ENCODE measurements around the gene BAHD1. TPM values are rescaled to one million over a fixed set of nuclear protein-coding genes. Genes with fewer than 3 reads are reported as not detected.

The BAHD1 gene
- total and polyA plus RNA-seq, 2 donors (not counting 1 experiment from before 2014, with no cell fraction given): 3.3 to 5.6 TPM

DNA sequence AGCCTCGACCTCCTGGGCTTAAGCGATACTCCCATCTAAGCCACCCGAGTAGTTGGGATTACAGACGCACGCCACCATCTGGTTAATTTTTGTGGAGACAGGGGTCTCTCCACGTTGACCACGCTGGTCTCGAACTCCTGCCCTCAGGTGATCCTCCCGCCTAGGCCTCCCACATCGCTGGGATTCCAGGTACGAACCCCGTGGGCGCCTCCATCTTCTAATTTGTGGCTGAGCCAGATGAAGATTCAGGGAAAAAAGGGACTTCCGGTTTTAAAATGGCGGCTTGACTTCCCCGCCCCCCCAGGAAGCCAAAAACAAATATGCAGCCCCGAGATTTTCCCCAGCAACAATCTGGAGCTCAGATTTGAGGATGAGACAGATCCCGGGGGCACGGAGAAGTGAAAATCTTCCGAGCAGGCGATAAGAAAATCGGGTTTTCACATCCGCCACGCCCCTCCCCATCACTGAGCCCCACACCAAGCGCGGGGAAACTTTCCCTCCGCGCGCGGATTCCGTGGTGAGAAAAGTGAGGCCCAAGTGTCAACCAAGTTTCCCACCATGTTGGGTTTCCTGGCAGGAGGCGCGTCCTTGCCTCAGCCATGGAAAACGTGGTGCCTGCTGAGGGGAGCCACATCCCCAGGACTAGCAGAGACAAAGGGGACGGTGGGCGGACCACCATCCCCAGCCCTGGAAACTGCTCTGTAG, 45.5 kb downstream of the BAHD1 start:
- Histone ChIP-seq H3K27ac (ENCODE audit: insufficient read depth, low read length) (no peak overlapping the region), H3K9ac (ENCODE audit: insufficient read depth, low read length) (no peak overlapping the region), H3K4me1 (ENCODE audit: control insufficient read depth, extremely low read depth, insufficient read depth, low read length) (no peaks in the 10 kb centered on the region), H4K20me1 (ENCODE audit: control insufficient read depth, extremely low read depth, insufficient read depth, low read length) (no peaks in the 10 kb centered on the region), H3K4me3 (replicated peaks in 1 of 4; ENCODE audit: control extremely low read depth in 1 of 4, insufficient read depth in 1 of 4, low read depth in 3 of 4, low read length in 4 of 4) (no peak overlapping the region), H3K9me3 (ENCODE audit: control insufficient read depth, insufficient read depth, low read depth, low read length) (no peaks in the 10 kb centered on the region), H3K4me2 (ENCODE audit: extremely low read depth, insufficient read depth, low read length) (no peak overlapping the region), H3K79me2 (ENCODE audit: control insufficient read depth, insufficient read depth, low read length) (no peaks in the 10 kb centered on the region), H3K27me3 (ENCODE audit: control insufficient read depth, insufficient read depth, low read length) (no peaks in the 10 kb centered on the region), H2AFZ (ENCODE audit: low read length) (no peak overlapping the region), H3K36me3 (ENCODE audit: control insufficient read depth, insufficient read depth, low read length) (no peaks in the 10 kb centered on the region)
- DNase-seq (ENCODE audit: low read depth in 2 of 2): no peak
- TF ChIP-seq EZH2 (IDR thresholded peaks at IDR 0.05; ENCODE audit: low read length, missing control alignments): no peak
- TF ChIP-seq, protein P1, sequence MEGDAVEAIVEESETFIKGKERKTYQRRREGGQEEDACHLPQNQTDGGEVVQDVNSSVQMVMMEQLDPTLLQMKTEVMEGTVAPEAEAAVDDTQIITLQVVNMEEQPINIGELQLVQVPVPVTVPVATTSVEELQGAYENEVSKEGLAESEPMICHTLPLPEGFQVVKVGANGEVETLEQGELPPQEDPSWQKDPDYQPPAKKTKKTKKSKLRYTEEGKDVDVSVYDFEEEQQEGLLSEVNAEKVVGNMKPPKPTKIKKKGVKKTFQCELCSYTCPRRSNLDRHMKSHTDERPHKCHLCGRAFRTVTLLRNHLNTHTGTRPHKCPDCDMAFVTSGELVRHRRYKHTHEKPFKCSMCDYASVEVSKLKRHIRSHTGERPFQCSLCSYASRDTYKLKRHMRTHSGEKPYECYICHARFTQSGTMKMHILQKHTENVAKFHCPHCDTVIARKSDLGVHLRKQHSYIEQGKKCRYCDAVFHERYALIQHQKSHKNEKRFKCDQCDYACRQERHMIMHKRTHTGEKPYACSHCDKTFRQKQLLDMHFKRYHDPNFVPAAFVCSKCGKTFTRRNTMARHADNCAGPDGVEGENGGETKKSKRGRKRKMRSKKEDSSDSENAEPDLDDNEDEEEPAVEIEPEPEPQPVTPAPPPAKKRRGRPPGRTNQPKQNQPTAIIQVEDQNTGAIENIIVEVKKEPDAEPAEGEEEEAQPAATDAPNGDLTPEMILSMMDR (conservative IDR thresholded peaks at IDR 0.05 in 1 of 2, IDR thresholded peaks at IDR 0.05 in 1 of 2; ENCODE audit: low read depth in 1 of 2, low read length in 2 of 2): no peak

DNA sequence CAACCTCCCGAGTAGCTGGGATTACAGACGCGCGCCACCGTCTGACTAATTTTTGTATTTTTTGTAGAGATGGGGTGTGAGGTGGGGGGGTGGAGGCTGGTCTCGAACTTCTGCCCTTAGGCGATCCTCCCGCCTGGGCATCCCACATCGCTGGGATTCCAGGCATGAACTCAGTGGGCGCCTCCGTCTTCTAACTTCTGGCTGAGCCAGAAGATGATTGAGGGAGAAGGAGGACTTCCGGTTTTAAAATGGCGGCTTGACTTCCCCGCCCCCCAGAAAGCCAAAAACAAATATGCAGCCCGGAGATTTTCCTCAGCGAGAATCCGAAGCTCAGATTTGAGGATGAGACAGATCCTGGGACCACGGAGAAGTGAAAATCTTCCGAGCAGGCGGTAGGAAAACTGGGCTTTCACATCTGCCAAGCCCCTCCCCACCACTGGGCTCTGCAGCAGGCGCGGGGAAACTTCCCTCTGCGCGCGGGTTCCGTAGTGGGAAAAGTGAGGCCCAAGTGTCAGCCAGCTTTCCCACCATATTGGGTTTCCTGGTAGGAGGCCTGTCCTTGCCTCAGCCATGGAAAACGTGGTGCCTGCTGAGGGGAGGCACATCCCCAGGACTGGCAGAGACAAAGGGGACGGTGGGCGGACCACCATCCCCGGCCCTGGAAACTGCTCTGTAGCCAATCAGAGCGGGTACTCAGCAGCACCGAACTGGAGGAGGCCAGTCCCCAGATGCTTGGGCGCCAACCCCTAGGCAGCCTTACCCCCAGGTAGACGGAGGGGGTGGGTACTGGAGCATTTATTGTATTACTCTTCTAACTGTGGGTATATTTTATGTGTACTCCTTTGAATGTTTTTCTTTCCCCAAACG, 47.3 kb downstream of the BAHD1 start:
- no peak overlapping the region for H3K4me3 ChIP-seq (replicated peaks in 1 of 4; ENCODE audit: control extremely low read depth in 1 of 4, insufficient read depth in 1 of 4, low read depth in 3 of 4, low read length in 4 of 4)
- H3K36me3 ChIP-seq (ENCODE audit: control insufficient read depth, insufficient read depth, low read length): no peaks in the 10 kb centered on the region
- no peaks in the 10 kb centered on the region for H3K9me3 ChIP-seq (ENCODE audit: control insufficient read depth, insufficient read depth, low read depth, low read length)
- no peaks in the 10 kb centered on the region for H3K79me2 ChIP-seq (ENCODE audit: control insufficient read depth, insufficient read depth, low read length)
- no peak for DNase-seq (ENCODE audit: low read depth in 2 of 2)
- no peak overlapping the region for H3K27ac ChIP-seq (ENCODE audit: insufficient read depth, low read length)
- H3K9ac ChIP-seq (ENCODE audit: insufficient read depth, low read length): no peak overlapping the region
- peaks cover 4% of the 10 kb centered on the region for H3K27me3 ChIP-seq (ENCODE audit: control insufficient read depth, insufficient read depth, low read length)
- no peak overlapping the region for H3K4me2 ChIP-seq (ENCODE audit: extremely low read depth, insufficient read depth, low read length)
- no peaks in the 10 kb centered on the region for H4K20me1 ChIP-seq (ENCODE audit: control insufficient read depth, extremely low read depth, insufficient read depth, low read length)
- H3K4me1 ChIP-seq (ENCODE audit: control insufficient read depth, extremely low read depth, insufficient read depth, low read length): no peaks in the 10 kb centered on the region
- H2AFZ ChIP-seq (ENCODE audit: low read length): no peak overlapping the region
- no peak for TF ChIP-seq EZH2 (IDR thresholded peaks at IDR 0.05; ENCODE audit: low read length, missing control alignments)
- TF ChIP-seq, protein P1 (conservative IDR thresholded peaks at IDR 0.05 in 1 of 2, IDR thresholded peaks at IDR 0.05 in 1 of 2; ENCODE audit: low read depth in 1 of 2, low read length in 2 of 2): no peak

Measured in fibroblast of lung (primary cell).